ENCODE results near the gene SERPINE2.
"Not testable (repeated sequence)": the region's sequence is repeated elsewhere in the genome, so short reads cannot be mapped to it uniquely, and the experiment has no call there.

Gene SERPINE2

GRCh38 chr2:224009605-224010315 is 29.3 kb downstream of the SERPINE2 start:
- DNase-seq: no peak

GRCh38 chr2:224008702-224009261 is 30.3 kb downstream of the SERPINE2 start:
- no peak for DNase-seq

GRCh38 chr2:224004105-224004695 is 34.9 kb downstream of the SERPINE2 start:
- DNase-seq: no peak

- not testable (repeated sequence) for DNase-seq
Observed at GRCh38 chr2:224000662-224001061, 38.4 kb downstream of the SERPINE2 start.

GRCh38 chr2:223999862-224000261 is 39.2 kb downstream of the SERPINE2 start:
- no peak for DNase-seq

- no peak for DNase-seq
Observed at GRCh38 chr2:223998948-223999347, 40.1 kb downstream of the SERPINE2 start.

GRCh38 chr2:223997938-223998337 is 41.1 kb downstream of the SERPINE2 start:
- DNase-seq: no peak

- DNase-seq: no peak
Observed at GRCh38 chr2:223996391-223996790, 42.7 kb downstream of the SERPINE2 start.

- no peak for DNase-seq
Observed at GRCh38 chr2:223995569-223995968, 43.5 kb downstream of the SERPINE2 start.

- DNase-seq: no peak
Observed at GRCh38 chr2:223994562-223995162, 44.4 kb downstream of the SERPINE2 start.

GRCh38 chr2:223993634-223994232 is 45.4 kb downstream of the SERPINE2 start:
- peak; percentile 26 for DNase-seq

- no peak for DNase-seq
Observed at GRCh38 chr2:223991611-223992010, 47.5 kb downstream of the SERPINE2 start.

GRCh38 chr2:223989856-223990232 is 49.2 kb downstream of the SERPINE2 start:
- no peak for DNase-seq

GRCh38 chr2:223989206-223989855 is 49.8 kb downstream of the SERPINE2 start:
- no peak for DNase-seq

- DNase-seq: no peak
Observed at GRCh38 chr2:223981241-223981640, 57.8 kb downstream of the SERPINE2 start.

- DNase-seq: no peak
Observed at GRCh38 chr2:223980803-223981202, 58.3 kb downstream of the SERPINE2 start.

GRCh38 chr2:223980397-223980735 is 58.7 kb downstream of the SERPINE2 start:
- no peak for DNase-seq

- no peak for DNase-seq
Observed at GRCh38 chr2:223979730-223980396, 59.2 kb downstream of the SERPINE2 start.

GRCh38 chr2:223978451-223978850 is 60.6 kb downstream of the SERPINE2 start:
- DNase-seq: no peak

GRCh38 chr2:223976635-223977226 is 62.4 kb downstream of the SERPINE2 start:
- DNase-seq: no peak

- DNase-seq: no peak
Observed at GRCh38 chr2:223973606-223974005, 65.5 kb downstream of the SERPINE2 start.

GRCh38 chr2:223972656-223973102 is 66.4 kb downstream of the SERPINE2 start:
- no peak for DNase-seq
